ENCODE results near the gene ARSJ. TPM values are rescaled to one million over a fixed set of nuclear protein-coding genes. Genes with fewer than 3 reads are reported as not detected.

Gene ARSJ
- total RNA-seq, 2 donors from 2014 or later: 0.14 TPM; not detected in 1

Other genes starting within 250 kb of the ARSJ start
- 10 to 100 TPM; 61.3 to 74.6 TPM for gene CAMK2D, start 217.9 kb downstream of the ARSJ start, total RNA-seq

Measured in activated naive CD4-positive, alpha-beta T cell treated with anti-CD3 and anti-CD28 coated beads, Interleukin-2, amount 50 U/mL, for 72 hours (primary cell).